Activated naive CD4-positive, alpha-beta T cell (primary cell): Measurements from ENCODE around the gene DBNDD1.
A peak's percentile ranks its signal among the peaks of the same experiment; 100 is the strongest.
"Not testable (repeated sequence)": the region's sequence is repeated elsewhere in the genome, so short reads cannot be mapped to it uniquely, and the experiment has no call there.

Experiments
- DNase-seq, 4 experiments: peaks; one replicate each; lab custom pipeline; 2025; lab: John Stamatoyannopoulos, UW

DBNDD1 gene, protein sequence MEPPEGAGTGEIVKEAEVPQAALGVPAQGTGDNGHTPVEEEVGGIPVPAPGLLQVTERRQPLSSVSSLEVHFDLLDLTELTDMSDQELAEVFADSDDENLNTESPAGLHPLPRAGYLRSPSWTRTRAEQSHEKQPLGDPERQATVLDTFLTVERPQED

GRCh38 chr16:90018652-90019542, at the start of gene DBNDD1:
TSS of gene DBNDD1 (minus strand) at chr16:90019456. CDS start at chr16:90019341, 115 bp downstream.
- DNase-seq: no peak

DNA sequence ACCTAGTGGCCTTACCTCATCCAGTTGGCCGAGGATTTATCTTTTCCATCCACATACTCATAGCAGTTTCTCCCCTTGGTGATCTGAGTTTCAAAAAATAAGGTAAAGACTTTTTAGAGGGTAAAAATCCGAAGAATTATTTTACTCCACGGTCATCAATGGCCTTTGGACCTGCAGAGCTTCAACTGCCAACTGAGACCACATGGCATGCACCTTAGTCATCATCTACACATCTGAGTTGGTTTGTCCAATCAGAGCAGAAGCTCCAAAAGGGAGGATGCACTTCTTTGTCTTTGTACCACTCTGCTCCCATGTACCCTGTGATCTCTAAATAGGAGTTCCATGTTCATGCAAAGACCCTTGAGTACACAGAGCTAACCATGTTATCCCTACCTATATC, 42.2 kb upstream of the DBNDD1 start:
- DNase-seq: no peak

GRCh38 chr16:90057738-90058173, 38.5 kb upstream of the DBNDD1 start:
- no peak for DNase-seq

DNA sequence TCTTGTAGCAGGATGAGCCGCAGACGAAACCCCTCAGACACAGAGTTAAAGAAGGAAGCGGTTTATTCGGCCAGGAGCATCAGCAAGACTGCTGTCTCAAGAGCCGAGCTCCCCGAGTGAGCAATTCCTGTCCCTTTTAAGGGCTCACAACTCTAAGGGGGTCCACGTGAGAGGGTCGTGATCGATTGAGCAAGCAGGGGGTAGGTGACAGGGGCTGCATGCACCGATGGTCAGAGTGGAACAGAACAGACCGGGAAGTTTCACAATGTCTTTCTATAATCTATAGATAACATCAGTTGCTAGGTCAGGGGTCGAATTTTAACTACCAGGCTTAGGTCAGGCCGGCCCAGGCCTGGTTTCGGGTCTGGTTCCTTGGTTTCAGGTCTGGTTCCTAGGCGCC, 37.3 kb upstream of the DBNDD1 start:
- not testable (repeated sequence) for DNase-seq

GRCh38 chr16:90055371-90055770, 36.1 kb upstream of the DBNDD1 start:
- DNase-seq: no peak

GRCh38 chr16:90054554-90054953, 35.3 kb upstream of the DBNDD1 start:
- DNase-seq: no peak

- DNase-seq: no peak
Measured at GRCh38 chr16:90053902-90054500, 34.7 kb upstream of the DBNDD1 start.

DNA sequence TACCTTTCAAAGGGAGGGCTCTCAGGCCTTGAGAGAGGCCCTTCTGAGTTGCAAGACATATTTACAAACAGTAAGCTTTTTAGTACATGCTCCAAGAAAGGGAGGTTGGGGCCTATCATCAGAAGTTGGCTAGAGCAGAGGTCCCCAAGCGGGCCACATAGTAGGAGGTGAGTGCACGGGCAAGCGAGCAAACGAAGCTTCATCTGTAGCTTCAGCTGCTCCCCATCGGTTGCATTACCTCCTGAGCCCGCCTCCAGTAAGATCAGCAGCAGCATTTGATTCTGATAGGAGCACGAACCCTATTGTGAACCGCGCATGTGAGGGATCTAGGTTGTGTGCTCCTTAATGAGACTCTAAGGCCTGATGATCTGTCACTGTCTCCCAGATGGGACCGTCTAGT, 31.7 kb upstream of the DBNDD1 start:
- DNase-seq: no peak

DNA sequence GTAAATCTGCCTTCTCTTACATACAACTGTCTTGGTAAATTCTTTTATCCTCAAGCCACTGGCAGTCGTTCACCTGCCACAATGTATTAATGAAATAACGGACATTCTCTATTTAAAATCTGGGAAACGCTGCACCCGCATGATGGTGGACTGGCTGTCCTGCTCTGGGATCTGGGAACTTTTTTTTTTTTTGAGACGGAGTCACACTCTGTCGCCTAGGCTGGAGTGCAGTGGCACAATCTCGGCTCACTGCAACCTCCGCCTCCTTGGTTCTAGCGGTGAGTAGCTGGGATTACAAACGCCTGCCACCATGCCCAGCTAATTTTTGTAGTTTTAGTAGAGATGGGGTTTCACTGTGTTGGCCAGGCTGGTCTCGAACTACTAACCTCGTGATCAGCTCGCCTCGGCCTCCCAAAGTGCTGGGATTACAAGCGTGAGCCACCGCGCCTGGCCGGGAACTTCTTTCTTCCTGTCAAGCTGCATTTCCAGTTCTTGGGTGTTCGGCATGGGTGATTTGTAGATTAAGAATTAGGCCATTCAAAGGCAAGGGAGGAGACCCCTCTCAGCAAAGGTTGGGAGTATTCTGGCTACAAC, 29.6 kb upstream of the DBNDD1 start:
- no peak for DNase-seq

DNA sequence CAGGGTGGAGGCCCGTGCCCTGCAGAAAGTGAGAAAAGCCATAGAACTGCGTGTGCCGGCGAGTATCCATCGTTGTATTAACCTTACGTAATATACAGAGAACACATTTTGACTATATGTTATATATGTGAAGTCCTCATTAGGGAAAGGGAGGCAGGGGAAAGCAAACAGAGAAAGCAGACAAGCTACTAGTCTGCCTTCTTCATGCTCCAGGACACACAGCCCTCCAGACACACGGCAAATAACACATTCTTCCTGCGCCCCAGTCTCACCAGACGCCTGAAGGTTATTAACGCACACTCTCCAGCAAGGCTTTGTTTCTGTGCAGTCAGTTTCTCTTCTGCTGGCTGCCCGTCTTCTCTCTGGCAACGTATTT, 29.1 kb upstream of the DBNDD1 start:
- DNase-seq: no peak

- DNase-seq: peak in 1 of 4 experiments; percentile 12
Measured at GRCh38 chr16:90047714-90048346, 28.6 kb upstream of the DBNDD1 start.

GRCh38 chr16:90046971-90047713, 27.9 kb upstream of the DBNDD1 start:
- DNase-seq: no peak

DNA sequence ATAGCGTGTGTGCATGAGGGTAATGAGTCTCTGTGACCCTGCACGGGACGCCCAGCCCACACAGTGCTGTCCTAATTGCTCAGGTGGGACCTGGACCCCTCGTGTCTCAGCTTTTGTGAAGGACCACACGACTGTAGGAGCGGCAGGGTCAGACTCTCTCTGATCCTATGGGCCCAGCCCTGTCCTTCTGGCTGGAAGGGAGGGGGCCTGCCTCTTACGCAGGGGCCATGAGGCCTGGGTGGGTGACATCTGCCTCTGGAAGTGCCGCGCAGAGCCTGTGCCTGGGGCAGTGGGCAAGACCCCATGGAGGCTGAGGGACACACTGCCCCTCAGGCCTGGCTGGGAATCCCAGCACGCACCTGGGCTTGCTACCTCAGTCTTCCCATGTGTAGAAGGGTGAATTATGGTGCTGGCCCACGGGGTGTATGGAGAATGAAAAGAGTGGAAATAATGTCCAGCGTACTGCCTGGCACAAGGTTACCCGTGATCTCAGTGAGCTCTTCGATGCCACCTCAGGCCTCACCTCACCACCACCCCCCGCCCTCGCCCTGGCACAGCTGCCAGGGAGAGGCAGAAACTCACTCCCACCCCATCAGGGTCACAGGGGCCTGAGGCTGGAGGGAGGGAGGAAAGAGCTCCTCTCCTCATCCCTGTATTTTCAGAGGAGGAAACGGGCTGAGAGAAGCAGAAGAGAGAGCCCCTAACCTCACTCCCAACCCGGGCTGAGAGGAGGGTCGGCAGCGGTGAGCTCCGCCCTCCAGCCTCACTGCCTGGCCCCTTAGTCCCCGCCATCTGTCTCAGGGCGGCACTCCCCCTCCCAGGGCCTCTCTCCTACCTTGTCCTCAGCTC, 27.1 kb upstream of the DBNDD1 start:
- DNase-seq: no peak

DNA sequence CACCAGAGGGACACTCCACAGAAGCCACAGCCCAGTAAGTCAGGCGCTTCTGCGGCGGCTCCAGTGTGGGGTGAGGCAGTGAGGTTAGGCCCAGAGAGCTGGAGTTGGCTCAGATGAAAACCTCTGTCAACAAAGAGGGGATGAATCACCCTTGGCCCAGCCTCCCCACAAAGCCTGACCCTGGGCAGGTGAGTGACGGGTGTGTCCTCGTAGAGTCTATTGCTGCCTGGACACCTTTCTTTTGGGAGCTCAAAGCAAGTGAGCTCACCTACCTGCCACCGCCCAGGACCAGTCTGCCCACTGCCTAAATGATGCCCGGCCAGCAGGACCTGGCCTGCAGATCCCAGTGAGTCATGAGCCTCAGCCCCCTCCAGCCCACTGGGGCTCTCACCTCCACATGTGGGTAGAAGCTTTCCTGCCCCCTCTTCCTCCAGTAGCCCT, 24.9 kb upstream of the DBNDD1 start:
- no peak for DNase-seq

GRCh38 chr16:90043526-90043925, 24.3 kb upstream of the DBNDD1 start:
- DNase-seq: no peak

DNA sequence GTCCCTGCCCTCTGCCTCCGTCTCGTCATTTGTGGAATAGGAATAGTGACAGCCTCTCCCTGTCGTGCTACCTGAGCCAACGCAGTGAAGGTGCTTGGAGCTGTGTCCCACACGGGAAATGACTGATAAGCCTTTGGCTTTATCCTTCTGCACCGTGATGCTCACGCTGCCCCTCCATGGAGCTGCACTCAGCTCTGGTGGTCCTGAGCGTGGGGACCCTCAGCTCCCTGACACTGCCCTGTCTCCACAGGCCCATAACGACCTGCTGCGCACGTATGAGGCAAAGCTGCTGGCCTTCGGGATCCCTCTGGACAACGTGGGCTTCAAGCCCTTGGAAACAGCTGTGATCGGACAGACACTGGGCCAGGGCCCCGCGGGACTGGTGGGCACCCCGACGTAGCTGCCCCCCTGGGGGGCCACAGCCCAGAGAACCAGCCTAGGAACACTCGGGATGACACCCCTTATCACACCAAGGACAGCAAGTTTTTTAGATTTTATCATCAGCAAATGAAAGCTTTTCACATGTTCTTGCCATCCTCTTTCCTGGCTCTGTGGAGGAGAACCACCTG, 23.8 kb upstream of the DBNDD1 start:
- no peak for DNase-seq

DNA sequence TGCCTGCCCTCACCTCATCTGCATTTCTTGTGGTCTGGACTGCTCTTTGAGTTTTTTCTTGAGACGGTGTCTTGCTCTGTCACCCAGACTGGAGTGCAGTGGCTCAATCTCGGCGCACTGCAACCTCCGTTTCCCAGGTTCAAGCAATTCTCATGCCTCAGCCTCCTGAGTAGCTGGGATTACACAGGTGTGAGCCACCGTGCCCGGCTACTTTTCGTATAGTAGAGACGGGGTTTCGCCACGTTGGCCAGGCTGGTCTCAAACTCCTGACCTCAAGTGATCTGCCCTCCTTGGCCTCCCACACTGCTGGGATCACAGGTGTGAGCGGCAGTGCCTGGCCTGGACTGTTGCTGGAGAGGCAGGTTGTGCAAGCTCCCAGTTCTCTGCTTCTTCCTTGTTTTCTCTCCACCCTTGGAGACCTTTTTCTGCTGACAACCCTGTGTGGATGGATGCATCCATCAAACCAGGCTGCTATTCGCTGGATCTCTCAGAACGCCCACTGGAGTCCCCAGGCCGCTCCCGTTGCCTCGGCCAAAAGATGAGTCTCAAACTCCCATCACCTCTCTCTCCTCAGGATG, 22.7 kb upstream of the DBNDD1 start:
- no peak for DNase-seq

- no peak for DNase-seq
Measured at GRCh38 chr16:90040152-90041023, 21.1 kb upstream of the DBNDD1 start.

DNA sequence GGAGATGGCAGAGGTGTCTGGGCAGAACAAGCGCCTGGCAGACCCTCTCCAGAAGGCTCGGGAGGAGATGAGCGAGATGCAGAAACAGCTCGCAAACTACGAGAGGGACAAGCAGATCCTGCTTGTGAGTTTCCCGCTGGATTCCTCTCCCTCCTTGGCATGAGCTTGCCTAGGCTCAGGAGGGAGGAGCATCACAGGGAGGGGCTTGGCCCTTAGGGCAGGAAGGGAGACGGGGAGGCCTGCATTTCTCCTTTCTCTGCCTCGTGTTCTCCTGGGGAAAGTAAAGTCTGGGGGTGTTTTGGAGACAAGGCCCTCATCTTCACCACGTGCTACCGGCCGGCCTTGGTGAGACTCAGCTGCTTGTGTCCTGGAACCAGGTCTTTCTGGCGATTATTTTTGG, 18.0 kb upstream of the DBNDD1 start:
- DNase-seq: no peak
